Psoas muscle (tissue), 8 donors: ENCODE results near the gene TBXA2R. TPM values are rescaled to one million over a fixed set of nuclear protein-coding genes. Genes with fewer than 3 reads are reported as not detected.
A peak's percentile ranks its signal among the peaks of the same experiment; 100 is the strongest.

ENCODE experiments used
- ATAC-seq, 4 donors: fragments of 200-7000 bp; cut with Tn5 transposase; one replicate each; pipeline ENCODE4 v1.9.1; 2020; ENCODE audit warnings: moderate library complexity in 3 of 4, mild to moderate bottlenecking in 2 of 4
- DNase-seq, 2 donors: peaks; one replicate each; pipeline ENCODE4 v3.0.0-alpha.2; 2020
- H3K27ac ChIP-seq: fragments of 200-600 bp; one replicate; pipeline ENCODE4 v1.8.0; 2022
- H3K27me3 ChIP-seq, 3 donors: fragments of 200-600 bp in 1 of 3; one replicate each; pipeline versions ENCODE4 v1.6.1 to v1.8.0; 2013 to 2022; ENCODE audit warnings: low read length in 2 of 3, mild to moderate bottlenecking in 2 of 3, moderate library complexity in 1 of 3; ENCODE audit not compliant: insufficient read depth in 3 of 3
- H3K36me3 ChIP-seq, 2 donors: fragments of 200-600 bp in 1 of 2; one replicate each; pipeline versions ENCODE4 v1.6.1 to v1.8.0; 2013 to 2022; ENCODE audit warnings: low read depth in 1 of 2, mild to moderate bottlenecking in 1 of 2, moderate library complexity in 1 of 2; ENCODE audit not compliant: insufficient read depth in 1 of 2
- H3K4me1 ChIP-seq: fragments of 200-600 bp; one replicate; pipeline ENCODE4 v1.8.0; 2022
- H3K4me3 ChIP-seq: fragments of 200-600 bp; one replicate; pipeline ENCODE4 v1.8.0; 2022; ENCODE audit warnings: mild to moderate bottlenecking
- H3K9me3 ChIP-seq: fragments of 200-600 bp; one replicate; pipeline ENCODE4 v1.8.0; 2022
- CTCF ChIP-seq: fragments of 200-600 bp; IDR thresholded peaks from one replicate; pipeline ENCODE4 v1.8.0; 2022; ENCODE audit warnings: antibody characterized with exemption
- WGBS, 3 donors: extraction: QIAGEN DNeasy Blood & Tissue Kit; methylation state at CpG; one replicate each; pipeline versions ENCODE4 v1.1.6 to v1.1.7; 2013; 5-methylcytosine and 5-hydroxymethylcytosine counted together
- intact Hi-C, 2 donors: fragments of 100-400 bp; cut with DNase I; formaldehyde crosslinking; loops; one replicate each; pipeline versions ENCODE4 v1.11.0 to v1.14.2; 2022
- polyA plus RNA-seq, 3 donors: library from polyadenylated mRNA; stranded (reverse); fragments of 200-250 nt; gene quantifications; one replicate each; pipeline ENCODE4 v1.2.3, GENCODE V29; 2013
- total RNA-seq, 4 donors: library from RNA; stranded (reverse); fragmentation: NEBNext Ultra II Directional in 2 of 4; extraction: Animal tissue kit (Norgen Biotek cat#: 25700) in 2 of 4; gene quantifications; one replicate each; pipeline versions ENCODE4 v1.2.1 to v1.2.4, GENCODE V29; 2021 to 2023
- donor health status: healthy with polysubstance abuse.
- donor health status: DM: no; HTN: no; CAD: no; lungs with moderate emphysema.
- donor health status: Bipolar disorder and iron deficiency.
- donor health status: healthy.
- donor health status: DM: yes; HTN: yes; CAD: no.
- donor health status: DM: no; HTN: no; CAD: no.
- donor health status: DM: no; HTN: no; CAD: no.
- donor health status: DM: yes; HTN: yes; CAD: no.

Gene TBXA2R
- total and polyA plus RNA-seq, 7 donors, result 0.52 to 3.0 (median 1.2) TPM

DNA sequence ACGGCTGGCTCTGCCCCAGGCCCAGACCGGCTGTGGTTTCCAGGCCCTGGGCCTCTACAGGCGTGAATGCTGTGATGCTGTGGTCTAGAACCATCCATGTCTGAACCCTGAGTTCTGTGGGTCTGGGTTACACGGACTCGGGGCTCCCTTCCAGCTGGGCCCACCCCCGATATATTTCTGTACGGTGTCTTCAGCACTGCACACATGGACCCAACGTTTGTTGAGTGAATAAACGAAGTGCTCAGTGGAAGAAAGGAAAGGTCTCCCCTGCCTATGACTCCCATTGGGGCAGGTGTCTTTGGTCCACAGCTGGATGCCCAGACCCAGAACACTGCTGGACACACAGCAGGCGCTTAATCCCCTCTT, 61.0 kb downstream of the TBXA2R start:
- no peaks in the 10 kb centered on the region for H3K4me1 ChIP-seq
- ATAC-seq (no peak), DNase-seq (no peak)
- H3K4me3 ChIP-seq, result no peak overlapping the region
- intact Hi-C loops, result loop anchor here (2.0 kb wide), 1 partner anchor 73 kb away; no protein-coding TSS in a partner anchor
- TF ChIP-seq CTCF, result no peak
- no peaks in the 10 kb centered on the region for H3K9me3 ChIP-seq
- peaks cover 0 to 25% of the 10 kb centered on the region in 2 donors for H3K36me3 ChIP-seq
- no peaks in the 10 kb centered on the region for H3K27me3 ChIP-seq
- 74 to 80% (median 75%) methylated on average over 10 of the region's 10 CpGs for WGBS, 3 donors
- no peak overlapping the region for H3K27ac ChIP-seq

DNA sequence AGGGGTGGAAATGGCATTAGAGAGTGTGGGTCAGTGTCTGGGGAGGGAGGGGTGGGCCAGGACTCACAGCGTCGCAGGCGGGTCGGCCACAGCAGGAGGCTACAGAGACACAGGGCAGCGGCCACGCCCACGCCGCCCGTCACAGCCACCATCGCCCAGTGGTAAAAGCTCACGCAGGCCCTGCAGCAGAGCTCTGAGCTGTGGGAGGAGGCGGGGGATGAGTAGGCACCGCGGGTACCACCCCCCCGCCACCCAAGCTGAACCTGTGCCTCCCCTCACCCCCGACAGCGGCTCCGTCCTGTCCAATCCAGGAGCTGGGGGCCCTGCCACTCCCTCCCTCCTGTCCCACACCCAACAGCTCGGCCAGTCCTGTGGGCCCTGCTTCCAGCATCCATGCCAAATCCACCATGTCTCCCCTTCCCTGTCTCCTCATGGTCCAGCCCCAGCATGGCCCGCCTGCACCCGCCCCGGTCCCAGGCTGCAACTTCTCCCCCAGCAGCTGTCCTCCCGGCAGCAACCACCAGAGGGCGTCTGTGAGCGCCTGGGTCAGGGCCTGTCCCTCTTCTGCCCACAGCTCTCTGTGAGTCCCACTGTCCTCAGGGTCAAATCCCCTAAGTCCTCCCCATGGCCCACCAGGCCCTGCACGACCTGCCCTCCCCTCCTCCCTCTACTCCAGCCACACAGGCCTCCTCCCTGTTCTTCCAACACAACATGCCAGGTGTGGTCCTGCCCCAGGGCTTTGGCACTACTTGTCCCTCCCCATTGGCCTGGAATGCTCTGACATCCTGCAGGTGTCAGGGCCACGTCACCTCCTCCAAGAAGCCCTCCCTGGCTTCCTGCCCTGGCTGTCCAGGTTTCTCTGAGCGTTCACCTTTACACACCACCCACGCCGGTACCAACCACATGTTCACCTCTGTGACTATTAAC, 61.7 kb downstream of the TBXA2R start:
- Histone ChIP-seq H3K4me1 (no peaks in the 10 kb centered on the region), H3K4me3 (no peak overlapping the region), H3K36me3 (peaks cover 0 to 20% of the 10 kb centered on the region in 2 donors), H3K27me3 (no peaks in the 10 kb centered on the region), H3K9me3 (no peaks in the 10 kb centered on the region), H3K27ac (no peak overlapping the region)
- ATAC-seq (peak; percentile 74 to 85 (median 80)), DNase-seq (peak; percentile 80 to 87)
- peak; percentile 93 for TF ChIP-seq CTCF
- 60 to 73% (median 61%) methylated on average over 24 to 30 of the region's 30 CpGs for WGBS, 3 donors
- intact Hi-C loops, result loop anchor here (2.0 kb wide), 1 partner anchor 74 kb away; no protein-coding TSS in a partner anchor

Other genes starting within 250 kb of the TBXA2R start
- 100 to 1,000 TPM; 209 to 439 (median 325) TPM for gene NFIC, start 240.3 kb downstream of the TBXA2R start, total RNA-seq
- gene NFIC, start 240.3 kb downstream of the TBXA2R start, polyA plus RNA-seq, result 100 to 1,000 TPM in 2 of 3 donors, 10 to 100 TPM in 1; 100.0 to 270 (median 165) TPM
- not detected for gene SMIM24, start 126.3 kb downstream of the TBXA2R start, total RNA-seq
- gene SMIM24, start 126.3 kb downstream of the TBXA2R start, polyA plus RNA-seq, result under 1 TPM; 0.10 to 0.53 (median 0.49) TPM
- not detected for gene SMIM44, start 123.4 kb downstream of the TBXA2R start, total RNA-seq
- not detected for gene SMIM44, start 123.4 kb downstream of the TBXA2R start, polyA plus RNA-seq
- 10 to 100 TPM; 11.5 to 21.8 (median 17.1) TPM for gene DOHH, start 106.2 kb downstream of the TBXA2R start, total RNA-seq
- gene DOHH, start 106.2 kb downstream of the TBXA2R start, polyA plus RNA-seq, result 10 to 100 TPM; 22.3 to 54.3 (median 45.3) TPM
- gene FZR1, start 100.6 kb downstream of the TBXA2R start, total RNA-seq, result 10 to 100 TPM; 24.3 to 25.8 (median 25.1) TPM
- 10 to 100 TPM; 12.8 to 20.3 (median 13.7) TPM for gene FZR1, start 100.6 kb downstream of the TBXA2R start, polyA plus RNA-seq
- gene TEKTIP1, start 67.7 kb downstream of the TBXA2R start, total RNA-seq, result 1 to 10 TPM in 1 of 4 donors, under 1 TPM in 1, not detected in 2; 0.44 to 1.0 TPM
- gene TEKTIP1, start 67.7 kb downstream of the TBXA2R start, polyA plus RNA-seq, result not detected
- 10 to 100 TPM; 16.3 to 25.2 (median 21.5) TPM for gene MFSD12, start 49.3 kb downstream of the TBXA2R start, total RNA-seq
- 10 to 100 TPM; 25.6 to 46.6 (median 33.8) TPM for gene MFSD12, start 49.3 kb downstream of the TBXA2R start, polyA plus RNA-seq
- 10 to 100 TPM; 14.3 to 27.2 (median 24.5) TPM for gene HMG20B, start 33.9 kb downstream of the TBXA2R start, total RNA-seq
- 10 to 100 TPM; 21.4 to 25.2 (median 24.7) TPM for gene HMG20B, start 33.9 kb downstream of the TBXA2R start, polyA plus RNA-seq
- gene GIPC3, start 21.4 kb downstream of the TBXA2R start, total RNA-seq, result 1 to 10 TPM in 1 of 4 donors, under 1 TPM in 3; 0.30 to 1.1 (median 0.55) TPM
- under 1 TPM; 0.32 to 0.45 (median 0.33) TPM for gene GIPC3, start 21.4 kb downstream of the TBXA2R start, polyA plus RNA-seq
- 10 to 100 TPM; 15.2 to 21.4 (median 18.2) TPM for gene CACTIN, start 19.9 kb upstream of the TBXA2R start, total RNA-seq
- 10 to 100 TPM; 11.8 to 20.5 (median 15.8) TPM for gene CACTIN, start 19.9 kb upstream of the TBXA2R start, polyA plus RNA-seq
- gene PIP5K1C, start 93.6 kb upstream of the TBXA2R start, total RNA-seq, result 10 to 100 TPM; 13.5 to 22.4 (median 17.9) TPM
- gene PIP5K1C, start 93.6 kb upstream of the TBXA2R start, polyA plus RNA-seq, result 10 to 100 TPM in 1 of 3 donors, 1 to 10 TPM in 2; 8.7 to 20.7 (median 9.9) TPM
- gene TJP3, start 101.5 kb upstream of the TBXA2R start, total RNA-seq, result 1 to 10 TPM in 1 of 4 donors, under 1 TPM in 2, not detected in 1; 0.49 to 2.7 (median 0.99) TPM
- under 1 TPM; 0.21 to 0.46 (median 0.32) TPM for gene TJP3, start 101.5 kb upstream of the TBXA2R start, polyA plus RNA-seq
- 10 to 100 TPM; 17.7 to 23.6 (median 18.4) TPM for gene APBA3, start 154.8 kb upstream of the TBXA2R start, total RNA-seq
- 10 to 100 TPM; 19.4 to 30.1 (median 23.6) TPM for gene APBA3, start 154.8 kb upstream of the TBXA2R start, polyA plus RNA-seq
- 10 to 100 TPM; 35.2 to 68.8 (median 49.7) TPM for gene MRPL54, start 155.8 kb upstream of the TBXA2R start, total RNA-seq
- 10 to 100 TPM; 40.9 to 81.3 (median 77.7) TPM for gene MRPL54, start 155.8 kb upstream of the TBXA2R start, polyA plus RNA-seq
- gene RAX2, start 165.4 kb upstream of the TBXA2R start, total RNA-seq, result not detected
- gene RAX2, start 165.4 kb upstream of the TBXA2R start, polyA plus RNA-seq, result not detected
- gene MATK, start 179.5 kb upstream of the TBXA2R start, total RNA-seq, result under 1 TPM; 0.32 to 0.68 (median 0.51) TPM
- under 1 TPM; 0.16 to 0.24 (median 0.17) TPM for gene MATK, start 179.5 kb upstream of the TBXA2R start, polyA plus RNA-seq